ENCODE results near the gene NEK2.

- TF ChIP-seq CTCF (IDR thresholded peaks at IDR 0.05) (no peak), POLR2A (IDR thresholded peaks at IDR 0.05) (no peak)
Observed at GRCh38 chr1:211722277-211723175, 47.1 kb upstream of the NEK2 start.

All from uterus (tissue), 2 donors.